SU-DHL-6 (cell line): ENCODE data around the gene RHBDD2.
A peak's percentile ranks its signal among the peaks of the same experiment; 100 is the strongest.
"Not testable (repeated sequence)": the region's sequence is repeated elsewhere in the genome, so short reads cannot be mapped to it uniquely, and the experiment has no call there.

Experiments
- H2AFZ ChIP-seq: fragments of 200-600 bp; sonication (generic); 2 replicates; pipeline ENCODE4 v1.6.1; 2014; ENCODE audit warnings: low read depth, mild to moderate bottlenecking, moderate library complexity, mixed read lengths, antibody characterized with exemption, low read length; ENCODE audit not compliant: severe bottlenecking
- H3F3A ChIP-seq: fragments of 200-600 bp; shearing (Covaris generic); 2 replicates; pipeline ENCODE4 v1.6.0; 2016; ENCODE audit warnings: antibody characterized with exemption, mild to moderate bottlenecking; ENCODE audit not compliant: insufficient read depth
- H3K27ac ChIP-seq: fragments of 200-600 bp; sonication (generic); 2 replicates; pipeline ENCODE4 v1.5.1; 2016; ENCODE audit warnings: low read depth, mild to moderate bottlenecking, low read length, moderate library complexity, mixed read lengths
- H3K27me3 ChIP-seq: fragments of 200-600 bp; sonication (generic), shearing (Covaris generic); 2 replicates; pipeline ENCODE4 v1.6.0; 2014; ENCODE audit warnings: mild to moderate bottlenecking, low read length
- H3K36me3 ChIP-seq: fragments of 200-600 bp; sonication (generic); 2 replicates; pipeline ENCODE4 v1.6.1; 2014; ENCODE audit warnings: mild to moderate bottlenecking, low read length, mixed read lengths
- H3K4me2 ChIP-seq: fragments of 300-600, 200-600 bp; shearing (Covaris generic), sonication (generic); 2 replicates; pipeline ENCODE4 v1.6.0; 2014; ENCODE audit warnings: low read length, low read depth, mild to moderate bottlenecking; ENCODE audit not compliant: poor library complexity, severe bottlenecking
- H3K4me3 ChIP-seq: fragments of 200-600 bp; sonication (generic); 2 replicates; pipeline ENCODE4 v1.5.1; 2014; ENCODE audit warnings: antibody characterized with exemption, low read length, mild to moderate bottlenecking, mixed read lengths; ENCODE audit not compliant: insufficient read depth, poor library complexity, severe bottlenecking
- H3K79me2 ChIP-seq: fragments of 200-600 bp; sonication (generic); 2 replicates; pipeline ENCODE4 v1.6.1; 2014; ENCODE audit warnings: mild to moderate bottlenecking, low read length, moderate library complexity; ENCODE audit not compliant: insufficient read depth
- H3K9ac ChIP-seq: fragments of 200-600 bp; sonication (generic); 2 replicates; pipeline ENCODE4 v1.7.0; 2014; ENCODE audit warnings: mild to moderate bottlenecking, low read length
- H3K9me2 ChIP-seq: fragments of 200-600 bp; sonication (generic); replicated peaks from 2 replicates; pipeline ENCODE4 v1.6.1; 2014; ENCODE audit warnings: low read length; ENCODE audit not compliant: insufficient read depth
- H3K9me3 ChIP-seq: fragments of 200-600 bp; sonication (generic); 2 replicates; pipeline ENCODE4 v1.6.1; 2014; ENCODE audit warnings: low read length, mixed read lengths; ENCODE audit not compliant: insufficient read depth
- H4K20me1 ChIP-seq: fragments of 200-600 bp; sonication (generic); 2 replicates; pipeline ENCODE4 v1.6.1; 2014; ENCODE audit warnings: low read depth, mild to moderate bottlenecking, antibody characterized with exemption, low read length, moderate library complexity, mixed read lengths
- CTCF ChIP-seq: fragments of 200-600 bp; sonication (generic); IDR thresholded peaks from one replicate; pipeline ENCODE4 v1.5.1; 2017; ENCODE audit warnings: antibody characterized with exemption, mild to moderate bottlenecking, low read length, moderate library complexity; ENCODE audit not compliant: insufficient read depth, poor library complexity, severe bottlenecking
- EZH2phosphoT487 ChIP-seq: fragments of 200-600 bp; sonication (generic), shearing (Covaris generic); conservative IDR thresholded peaks from 2 replicates; pipeline ENCODE4 v1.6.1; 2018; ENCODE audit warnings: mild to moderate bottlenecking, antibody characterized with exemption, low read length, moderate library complexity, mixed read lengths

RHBDD2 gene

GRCh38 chr7:75842836-75843446 is 35.9 kb upstream of the RHBDD2 start:
- H3K27me3 ChIP-seq: no peaks in the 10 kb centered on the region
- no peak overlapping the region for H3K4me3 ChIP-seq
- no peak overlapping the region for H3K27ac ChIP-seq
- H3K4me2 ChIP-seq: peak overlapping the region; percentile 19
- H2AFZ ChIP-seq: no peak overlapping the region
- no peaks in the 10 kb centered on the region for H4K20me1 ChIP-seq
- peak overlapping the region; percentile 6; the same call in 1 of the 2 replicates for H3K9ac ChIP-seq
- no peaks in the 10 kb centered on the region for H3K79me2 ChIP-seq
- TF ChIP-seq EZH2phosphoT487 (no peak), CTCF (no peak)
- H3K9me3 ChIP-seq: no peaks in the 10 kb centered on the region
- H3K36me3 ChIP-seq: no peaks in the 10 kb centered on the region
- H3K9me2 ChIP-seq: no peaks in the 10 kb centered on the region
- H3F3A ChIP-seq: no peaks in the 10 kb centered on the region

- TF ChIP-seq CTCF: no peak
- no peak for TF ChIP-seq EZH2phosphoT487
- H3K4me3 ChIP-seq: no peak overlapping the region
- H3K36me3 ChIP-seq: no peaks in the 10 kb centered on the region
- no peak overlapping the region for H3K27ac ChIP-seq
- H3K9ac ChIP-seq: no peak overlapping the region
- H2AFZ ChIP-seq: no peak overlapping the region
- H3K9me2 ChIP-seq: no peaks in the 10 kb centered on the region
- H3K9me3 ChIP-seq: no peaks in the 10 kb centered on the region
- H3K79me2 ChIP-seq: no peaks in the 10 kb centered on the region
- H4K20me1 ChIP-seq: no peaks in the 10 kb centered on the region
- H3F3A ChIP-seq: no peaks in the 10 kb centered on the region
- H3K27me3 ChIP-seq: no peaks in the 10 kb centered on the region
- H3K4me2 ChIP-seq: no peak overlapping the region
Measured at GRCh38 chr7:75843613-75844116, 35.2 kb upstream of the RHBDD2 start.

DNA sequence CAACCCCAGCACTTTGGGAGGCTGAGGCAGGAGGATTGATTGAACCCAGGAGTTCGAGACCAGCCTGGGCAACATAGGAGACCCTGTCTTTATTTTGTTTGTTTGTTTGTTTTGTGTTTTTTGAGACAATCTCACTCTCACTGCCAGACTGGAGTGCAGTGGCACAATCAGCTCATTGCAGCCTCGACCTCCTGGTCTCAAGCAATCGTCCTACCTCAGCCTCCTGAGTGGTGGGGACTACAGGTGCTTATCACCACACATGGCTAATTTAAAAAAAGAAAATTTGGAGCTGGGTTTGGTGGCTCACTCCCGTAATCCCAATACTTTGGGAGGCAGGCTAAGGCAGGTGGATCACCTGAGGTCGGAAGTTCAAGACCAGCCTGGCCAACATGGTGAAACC is 34.7 kb upstream of the RHBDD2 start:
- Histone ChIP-seq H3K9me3 (no peaks in the 10 kb centered on the region), H3K27ac (no peak overlapping the region), H3K4me3 (no peak overlapping the region), H3K4me2 (no peak overlapping the region), H3K9me2 (no peaks in the 10 kb centered on the region), H2AFZ (no peak overlapping the region), H4K20me1 (no peaks in the 10 kb centered on the region), H3K36me3 (no peaks in the 10 kb centered on the region), H3F3A (no peaks in the 10 kb centered on the region), H3K79me2 (no peaks in the 10 kb centered on the region), H3K9ac (no peak overlapping the region), H3K27me3 (no peaks in the 10 kb centered on the region)
- TF ChIP-seq EZH2phosphoT487: no peak
- TF ChIP-seq CTCF: no peak

DNA sequence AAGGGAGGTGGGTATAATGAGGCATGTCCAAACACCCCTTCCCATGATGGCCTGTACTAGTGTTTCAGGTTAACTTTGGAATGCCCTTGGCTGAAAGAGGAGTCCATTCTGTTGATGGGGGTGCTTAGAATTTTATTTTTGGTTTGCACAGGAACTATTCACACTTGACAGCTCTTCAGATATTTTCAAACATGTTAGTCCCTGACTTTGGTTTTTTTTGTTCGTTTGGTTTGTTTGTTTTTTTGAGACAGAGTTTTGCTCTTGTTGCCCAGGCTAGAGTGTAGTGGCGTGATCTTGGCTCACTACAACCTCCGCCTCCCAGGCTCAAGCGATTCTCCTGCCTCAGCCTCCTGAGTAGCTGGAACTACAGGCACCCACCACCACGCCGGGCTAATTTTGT is 33.7 kb upstream of the RHBDD2 start:
- not testable (repeated sequence) for H3K9me3 ChIP-seq, H3K4me3 ChIP-seq, H3K79me2 ChIP-seq, H3K4me2 ChIP-seq, H3K27ac ChIP-seq, H3K9ac ChIP-seq, H2AFZ ChIP-seq, H3K9me2 ChIP-seq, H3K27me3 ChIP-seq, H3K36me3 ChIP-seq, H3F3A ChIP-seq, H4K20me1 ChIP-seq
